T-cell (primary cell): ENCODE results near the gene TMEM132E. TPM values are rescaled to one million over a fixed set of nuclear protein-coding genes. Genes with fewer than 3 reads are reported as not detected.

ENCODE experiments used
- ATAC-seq, 4 experiments: fragments of 200-7000 bp in 3 of 4; fragments of 150-1000 bp in 1 of 4; cut with Tn5 transposase; replicated peaks in 1 of 4; 1 replicate in 3 of 4; 2 replicates in 1 of 4; pipeline ENCODE4 v1.10.0; 2021; ENCODE audit warnings: moderate library complexity in 3 of 4, mild to moderate bottlenecking in 2 of 4, moderate number of reproducible peaks in 1 of 4
- CTCF ChIA-PET, 2 donors: fragments of 300-600 bp; sonication (Branson Sonifier 250); formaldehyde crosslinking; loops; one replicate each; lab custom pipeline; 2022; ENCODE audit warnings: antibody characterized with exemption in 2 of 2; lab: Charles Lee
- POLR2A ChIA-PET, 2 donors: fragments of 300-600 bp; sonication (Branson Sonifier 250); formaldehyde crosslinking; loops; one replicate each; lab custom pipeline; 2022; ENCODE audit warnings: antibody characterized with exemption in 2 of 2; lab: Charles Lee
- DNase-seq, 35 experiments: peaks; one replicate each; pipeline versions ENCODE4 v3.0.0 to v3.0.0-alpha.2; 2013 to 2023
- H3K27ac ChIP-seq: one replicate; pipeline ENCODE4 v1.5.1; 2013; ENCODE audit warnings: low read length
- H3K27me3 ChIP-seq, 2 experiments: replicated peaks in 1 of 2; 1 replicate in 1 of 2; 2 replicates in 1 of 2; pipeline versions ENCODE4 v1.6.1 to v1.7.0; 2013; ENCODE audit warnings: low read length in 1 of 2, mixed read lengths in 1 of 2; ENCODE audit not compliant: control insufficient read depth in 2 of 2, insufficient read depth in 2 of 2; ENCODE audit errors: extremely low read depth in 1 of 2
- H3K36me3 ChIP-seq, 2 donors: 1 replicate in 1 of 2; 2 replicates in 1 of 2; pipeline versions ENCODE4 v1.6.1 to v1.7.0; 2013; ENCODE audit warnings: low read length in 1 of 2; ENCODE audit not compliant: control insufficient read depth in 2 of 2, insufficient read depth in 1 of 2; ENCODE audit errors: extremely low read depth in 1 of 2
- H3K4me1 ChIP-seq, 2 experiments: 1 replicate in 1 of 2; 2 replicates in 1 of 2; pipeline versions ENCODE4 v1.6.1 to v1.7.0; 2013; ENCODE audit warnings: low read length in 2 of 2, mixed read lengths in 1 of 2; ENCODE audit not compliant: insufficient read depth in 2 of 2, control insufficient read depth in 1 of 2; ENCODE audit errors: extremely low read depth in 1 of 2
- H3K4me3 ChIP-seq, 2 donors: 1 replicate in 1 of 2; 2 replicates in 1 of 2; pipeline versions ENCODE4 v1.5.1 to v1.7.0; 2013; ENCODE audit warnings: mild to moderate bottlenecking in 2 of 2, low read length in 1 of 2, moderate library complexity in 1 of 2; ENCODE audit not compliant: control insufficient read depth in 1 of 2; ENCODE audit errors: extremely low read depth in 1 of 2
- H3K9me3 ChIP-seq: 2 replicates; pipeline ENCODE4 v1.7.0; 2013
- H3K27ac Mint-ChIP-seq, 2 donors: one replicate each; pipeline ENCODE4 v1.8.0; 2020 to 2021; ENCODE audit warnings: mild to moderate bottlenecking in 2 of 2, mixed read lengths in 2 of 2
- H3K27me3 Mint-ChIP-seq, 2 donors: one replicate each; pipeline ENCODE4 v1.8.0; 2021 to 2022; ENCODE audit warnings: mixed read lengths in 2 of 2
- H3K36me3 Mint-ChIP-seq: one replicate; pipeline ENCODE4 v1.8.0; 2021; ENCODE audit warnings: mixed read lengths
- H3K4me1 Mint-ChIP-seq, 3 donors: one replicate each; pipeline ENCODE4 v1.8.0; 2020 to 2022; ENCODE audit warnings: mixed read lengths in 3 of 3, mild to moderate bottlenecking in 1 of 3
- H3K4me3 Mint-ChIP-seq, 3 donors: one replicate each; pipeline ENCODE4 v1.8.0; 2020 to 2022; ENCODE audit warnings: mild to moderate bottlenecking in 3 of 3, mixed read lengths in 3 of 3, moderate library complexity in 3 of 3
- H3K9me3 Mint-ChIP-seq, 3 donors: one replicate each; pipeline ENCODE4 v1.8.0; 2020 to 2022; ENCODE audit warnings: mixed read lengths in 3 of 3
- WGBS: methylation state at CpG from one replicate; pipeline ENCODE4 v1.1.5; 2013; ENCODE audit warnings: missing lambda C conversion rate; ENCODE audit not compliant: insufficient coverage; 5-methylcytosine and 5-hydroxymethylcytosine counted together
- total RNA-seq, 35 experiments: library from RNA in 6 of 35; stranded (reverse) in 6 of 35; fragments of 120-200 nt in 1 of 35; gene quantifications; one replicate each; pipeline versions ENCODE4 v1.2.1 to v1.2.4 and lab custom pipeline; 2013 to 2026

Gene TMEM132E
- total RNA-seq, 5 donors from 2014 or later (not counting 1 experiment from before 2014, with no cell fraction given) = 0.09 to 0.47 (median 0.32) TPM; not detected in 1

- H3K4me1 Mint-ChIP-seq = peaks cover 10 to 14% (median 10%) of the 10 kb centered on the region in 3 donors
- Histone ChIP-seq H3K27me3 (peaks cover 0 to 38% of the 10 kb centered on the region in 2 experiments), H3K4me1 (peaks cover 0 to 16% of the 10 kb centered on the region in 2 experiments), H3K4me3 (no peak overlapping the region), H3K27ac (no peak overlapping the region), H3K36me3 (no peaks in the 10 kb centered on the region), H3K9me3 (no peaks in the 10 kb centered on the region)
- ATAC-seq (no peak), DNase-seq (no peak)
- no peaks in the 10 kb centered on the region for H3K9me3 Mint-ChIP-seq
- H3K27ac Mint-ChIP-seq = no peak overlapping the region
- ChIA-PET POLR2A (interaction anchor here in 1 of 2 donors (0.6 kb wide), 1 partner anchor 285 kb away, joined by 8 read pairs; no protein-coding TSS in a partner anchor), CTCF (no interaction called here)
- WGBS = 100% methylated on average over 1 of the region's 3 CpGs
- H3K4me3 Mint-ChIP-seq = no peak overlapping the region
- H3K27me3 Mint-ChIP-seq = peaks cover 9 to 21% of the 10 kb centered on the region in 2 donors
- H3K36me3 Mint-ChIP-seq = no peaks in the 10 kb centered on the region
Observed at GRCh38 chr17:34668206-34668605, 88.8 kb downstream of the TMEM132E start.

GRCh38 chr17:34669511-34669910 lies 90.1 kb downstream of the TMEM132E start:
- 80% methylated on average over 1 of the region's 5 CpGs for WGBS
- H3K27me3 ChIP-seq = peaks cover 0 to 41% of the 10 kb centered on the region in 2 experiments
- ChIA-PET CTCF (no interaction called here), POLR2A (no interaction called here)
- no peaks in the 10 kb centered on the region for H3K9me3 ChIP-seq
- Mint-ChIP-seq H3K27me3 (peaks cover 9 to 23% of the 10 kb centered on the region in 2 donors), H3K27ac (no peak overlapping the region), H3K4me3 (no peak overlapping the region), H3K4me1 (peaks cover 10 to 14% (median 10%) of the 10 kb centered on the region in 3 donors), H3K9me3 (no peaks in the 10 kb centered on the region), H3K36me3 (no peaks in the 10 kb centered on the region)
- H3K4me3 ChIP-seq = no peak overlapping the region
- no peak for ATAC-seq
- no peak for DNase-seq
- H3K36me3 ChIP-seq = no peaks in the 10 kb centered on the region
- H3K4me1 ChIP-seq = peaks cover 0 to 15% of the 10 kb centered on the region in 2 experiments
- no peak overlapping the region for H3K27ac ChIP-seq

- no peaks in the 10 kb centered on the region for H3K36me3 Mint-ChIP-seq
- 52% methylated on average over 2 of the region's 7 CpGs for WGBS
- peaks cover 2 to 4% (median 2%) of the 10 kb centered on the region in 3 donors for H3K4me1 Mint-ChIP-seq
Observed at GRCh38 chr17:34670618-34671017, 91.2 kb downstream of the TMEM132E start.

GRCh38 chr17:34671191-34671590 lies 91.8 kb downstream of the TMEM132E start:
- H3K4me3 ChIP-seq = no peak overlapping the region
- Mint-ChIP-seq H3K4me1 (no peaks in the 10 kb centered on the region), H3K9me3 (no peaks in the 10 kb centered on the region), H3K27me3 (peaks cover 4 to 18% of the 10 kb centered on the region in 2 donors), H3K27ac (no peak overlapping the region), H3K4me3 (no peak overlapping the region), H3K36me3 (no peaks in the 10 kb centered on the region)
- no peaks in the 10 kb centered on the region for H3K9me3 ChIP-seq
- DNase-seq (no peak), ATAC-seq (no peak)
- POLR2A ChIA-PET = no interaction called here
- CTCF ChIA-PET = no interaction called here
- H3K36me3 ChIP-seq = no peaks in the 10 kb centered on the region
- WGBS = 80% methylated on average over 2 of the region's 4 CpGs
- H3K27me3 ChIP-seq = peaks cover 0 to 41% of the 10 kb centered on the region in 2 experiments
- no peaks in the 10 kb centered on the region for H3K4me1 ChIP-seq
- no peak overlapping the region for H3K27ac ChIP-seq

More at GRCh38 chr17:34670618-34671017, 91.2 kb downstream of the TMEM132E start:
- Mint-ChIP-seq H3K4me3 (no peak overlapping the region), H3K9me3 (no peaks in the 10 kb centered on the region), H3K27ac (no peak overlapping the region), H3K27me3 (peaks cover 7 to 19% of the 10 kb centered on the region in 2 donors)
- Histone ChIP-seq H3K36me3 (no peaks in the 10 kb centered on the region), H3K4me3 (no peak overlapping the region), H3K27ac (no peak overlapping the region), H3K27me3 (peaks cover 0 to 40% of the 10 kb centered on the region in 2 experiments), H3K9me3 (no peaks in the 10 kb centered on the region), H3K4me1 (peaks cover 0 to 4% of the 10 kb centered on the region in 2 experiments)
- DNase-seq = no peak
- POLR2A ChIA-PET = no interaction called here
- CTCF ChIA-PET = no interaction called here
- no peak for ATAC-seq

GRCh38 chr17:34672176-34672785 lies 92.9 kb downstream of the TMEM132E start:
- no peaks in the 10 kb centered on the region for H3K4me1 Mint-ChIP-seq
- ChIA-PET CTCF (no interaction called here), POLR2A (no interaction called here)

GRCh38 chr17:34673516-34673915 lies 94.1 kb downstream of the TMEM132E start:
- Mint-ChIP-seq H3K4me3 (no peak overlapping the region), H3K4me1 (no peaks in the 10 kb centered on the region), H3K9me3 (no peaks in the 10 kb centered on the region), H3K27me3 (peaks cover 13 to 19% of the 10 kb centered on the region in 2 donors), H3K27ac (no peak overlapping the region), H3K36me3 (no peaks in the 10 kb centered on the region)
- ChIA-PET POLR2A (no interaction called here), CTCF (no interaction called here)
- no peaks in the 10 kb centered on the region for H3K4me1 ChIP-seq
- WGBS = 80% methylated on average over 2 of the region's 2 CpGs
- H3K4me3 ChIP-seq = no peak overlapping the region
- no peaks in the 10 kb centered on the region for H3K36me3 ChIP-seq
- H3K9me3 ChIP-seq = no peaks in the 10 kb centered on the region
- DNase-seq = no peak
- no peak overlapping the region for H3K27ac ChIP-seq
- ATAC-seq = no peak
- H3K27me3 ChIP-seq = peaks cover 0 to 35% of the 10 kb centered on the region in 2 experiments

More at GRCh38 chr17:34672176-34672785, 92.9 kb downstream of the TMEM132E start:
- Mint-ChIP-seq H3K4me3 (no peak overlapping the region), H3K27ac (no peak overlapping the region), H3K36me3 (no peaks in the 10 kb centered on the region), H3K9me3 (no peaks in the 10 kb centered on the region), H3K27me3 (peaks cover 9 to 15% of the 10 kb centered on the region in 2 donors)
- no peak overlapping the region for H3K27ac ChIP-seq
- no peak for ATAC-seq
- no peaks in the 10 kb centered on the region for H3K9me3 ChIP-seq
- H3K36me3 ChIP-seq = no peaks in the 10 kb centered on the region
- no peaks in the 10 kb centered on the region for H3K4me1 ChIP-seq
- no CpG with 5 or more reads among the region's 3 CpGs for WGBS
- peaks cover 0 to 37% of the 10 kb centered on the region in 2 experiments for H3K27me3 ChIP-seq
- DNase-seq = no peak
- no peak overlapping the region for H3K4me3 ChIP-seq
